GM21717 (cell line): ENCODE results near the gene SMIM7.

Source experiments
- ATAC-seq: cut with Tn5 transposase; IDR thresholded peaks from one replicate; pipeline ENCODE4 v1.9.1; 2021; ENCODE audit warnings: mild to moderate bottlenecking, moderate library complexity; ENCODE audit not compliant: unreplicated experiment

Gene SMIM7

DNA sequence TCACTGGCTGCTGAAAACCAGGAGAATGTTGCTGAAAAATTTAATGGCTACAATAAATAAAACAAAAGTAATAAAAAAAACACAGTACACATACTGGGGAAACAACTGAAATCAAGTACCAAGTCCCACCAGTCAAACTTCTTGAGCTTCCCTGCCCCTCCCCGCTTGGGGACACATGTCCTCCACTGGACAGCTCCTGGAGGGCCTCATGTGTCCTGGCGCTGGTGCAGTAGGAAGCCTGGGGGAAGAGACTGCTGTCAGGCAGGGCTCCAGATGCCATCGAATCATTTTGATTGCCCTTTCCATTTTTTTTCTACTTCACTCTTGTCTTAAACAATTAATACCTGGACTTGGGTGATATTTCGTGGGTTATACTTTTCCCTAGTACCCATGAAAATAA, 61.1 kb downstream of the SMIM7 start:
- ATAC-seq: no peak

DNA sequence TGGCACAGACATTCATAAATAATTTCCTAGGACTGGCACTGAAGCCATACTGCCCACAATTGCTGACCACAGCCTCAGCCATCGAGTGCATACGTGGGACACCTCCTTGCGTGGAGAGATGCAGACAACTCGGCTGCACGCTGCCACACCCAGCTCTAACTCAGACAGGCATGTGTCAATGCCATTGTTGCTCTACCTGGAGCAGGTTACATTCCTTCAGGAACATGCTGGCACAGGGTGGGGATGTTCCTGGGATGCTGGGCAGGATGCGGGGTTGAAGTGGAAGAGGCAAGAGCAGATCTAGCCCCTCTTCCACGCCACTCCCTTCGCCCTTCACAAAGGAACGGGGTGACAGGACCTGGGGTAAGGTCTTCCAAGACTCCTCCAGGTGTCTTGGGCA, 63.5 kb downstream of the SMIM7 start:
- no peak for ATAC-seq
